GM12873 (cell line): Measurements from ENCODE around the gene C16orf54.

Experiments used
- TF ChIP-seq, protein P1 (sequence below): IDR thresholded peaks from 2 replicates; pipeline ENCODE4 v1.5.1; 2012; ENCODE audit warnings: low read depth, mild to moderate bottlenecking, moderate library complexity, low read length, control low read depth; ENCODE audit not compliant: insufficient read depth; ENCODE audit errors: missing control alignments

C16orf54 gene

GRCh38 chr16:29696881-29697331 is 48.9 kb downstream of the C16orf54 start:
- TF ChIP-seq, protein P1, sequence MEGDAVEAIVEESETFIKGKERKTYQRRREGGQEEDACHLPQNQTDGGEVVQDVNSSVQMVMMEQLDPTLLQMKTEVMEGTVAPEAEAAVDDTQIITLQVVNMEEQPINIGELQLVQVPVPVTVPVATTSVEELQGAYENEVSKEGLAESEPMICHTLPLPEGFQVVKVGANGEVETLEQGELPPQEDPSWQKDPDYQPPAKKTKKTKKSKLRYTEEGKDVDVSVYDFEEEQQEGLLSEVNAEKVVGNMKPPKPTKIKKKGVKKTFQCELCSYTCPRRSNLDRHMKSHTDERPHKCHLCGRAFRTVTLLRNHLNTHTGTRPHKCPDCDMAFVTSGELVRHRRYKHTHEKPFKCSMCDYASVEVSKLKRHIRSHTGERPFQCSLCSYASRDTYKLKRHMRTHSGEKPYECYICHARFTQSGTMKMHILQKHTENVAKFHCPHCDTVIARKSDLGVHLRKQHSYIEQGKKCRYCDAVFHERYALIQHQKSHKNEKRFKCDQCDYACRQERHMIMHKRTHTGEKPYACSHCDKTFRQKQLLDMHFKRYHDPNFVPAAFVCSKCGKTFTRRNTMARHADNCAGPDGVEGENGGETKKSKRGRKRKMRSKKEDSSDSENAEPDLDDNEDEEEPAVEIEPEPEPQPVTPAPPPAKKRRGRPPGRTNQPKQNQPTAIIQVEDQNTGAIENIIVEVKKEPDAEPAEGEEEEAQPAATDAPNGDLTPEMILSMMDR = no peak

- TF ChIP-seq, protein P1 = no peak
Measured at GRCh38 chr16:29694384-29695195, 51.2 kb downstream of the C16orf54 start.
